CD1c-positive myeloid dendritic cell (primary cell): ENCODE data around the gene ERMN.

Experiments used
- DNase-seq: peaks from one replicate; pipeline ENCODE4 v3.0.0-alpha.2; 2016; ENCODE audit errors: extremely low spot score

ERMN gene

GRCh38 chr2:157329524-157329923, 3.9 kb upstream of the ERMN start:
- DNase-seq = no peak

GRCh38 chr2:157327621-157328500, 2.2 kb upstream of the ERMN start:
- DNase-seq = peak; percentile 80

- DNase-seq = no peak
These were observed 1.6 kb upstream of the ERMN start for GRCh38 chr2:157327200-157327599.

- DNase-seq = no peak
These were observed 1.1 kb upstream of the ERMN start for GRCh38 chr2:157326698-157327097.

- DNase-seq = no peak
These were observed 1.2 kb downstream of the ERMN start for GRCh38 chr2:157324331-157324843.

- no peak for DNase-seq
These were observed 3.2 kb downstream of the ERMN start for GRCh38 chr2:157322432-157322831.

GRCh38 chr2:157321466-157321865, 4.2 kb downstream of the ERMN start:
- DNase-seq = no peak

GRCh38 chr2:157320409-157320808, 5.2 kb downstream of the ERMN start:
- DNase-seq = no peak

GRCh38 chr2:157319795-157320194, 5.8 kb downstream of the ERMN start:
- DNase-seq = no peak

- no peak for DNase-seq
These were observed 6.7 kb downstream of the ERMN start for GRCh38 chr2:157318884-157319283.

GRCh38 chr2:157315901-157316300, 9.7 kb downstream of the ERMN start:
- no peak for DNase-seq

- DNase-seq = no peak
These were observed 12.6 kb downstream of the ERMN start for GRCh38 chr2:157312866-157313486.

- DNase-seq = no peak
These were observed 13.9 kb downstream of the ERMN start for GRCh38 chr2:157311706-157312105.

- DNase-seq = no peak
These were observed 15.7 kb downstream of the ERMN start for GRCh38 chr2:157309878-157310277.

- no peak for DNase-seq
These were observed 18.6 kb downstream of the ERMN start for GRCh38 chr2:157307021-157307420.

- no peak for DNase-seq
These were observed 19.9 kb downstream of the ERMN start for GRCh38 chr2:157305723-157306110.

- no peak for DNase-seq
These were observed 20.6 kb downstream of the ERMN start for GRCh38 chr2:157304811-157305722.

- no peak for DNase-seq
These were observed 22.0 kb downstream of the ERMN start for GRCh38 chr2:157303612-157304011.

GRCh38 chr2:157302492-157303099, 23.0 kb downstream of the ERMN start:
- DNase-seq = peak; percentile 84

- DNase-seq = no peak
These were observed 24.3 kb downstream of the ERMN start for GRCh38 chr2:157301307-157301706.

- DNase-seq = no peak
These were observed 28.7 kb downstream of the ERMN start for GRCh38 chr2:157296958-157297357.

GRCh38 chr2:157296490-157296889, 29.1 kb downstream of the ERMN start:
- DNase-seq = no peak
